DMS153 (cell line): ENCODE measurements around the gene C1QTNF6.
"Not testable (repeated sequence)": the region's sequence is repeated elsewhere in the genome, so short reads cannot be mapped to it uniquely, and the experiment has no call there.

ENCODE experiments used
- DNase-seq: peaks from one replicate; lab custom pipeline; 2025; lab: John Stamatoyannopoulos, UW

The C1QTNF6 gene

DNA sequence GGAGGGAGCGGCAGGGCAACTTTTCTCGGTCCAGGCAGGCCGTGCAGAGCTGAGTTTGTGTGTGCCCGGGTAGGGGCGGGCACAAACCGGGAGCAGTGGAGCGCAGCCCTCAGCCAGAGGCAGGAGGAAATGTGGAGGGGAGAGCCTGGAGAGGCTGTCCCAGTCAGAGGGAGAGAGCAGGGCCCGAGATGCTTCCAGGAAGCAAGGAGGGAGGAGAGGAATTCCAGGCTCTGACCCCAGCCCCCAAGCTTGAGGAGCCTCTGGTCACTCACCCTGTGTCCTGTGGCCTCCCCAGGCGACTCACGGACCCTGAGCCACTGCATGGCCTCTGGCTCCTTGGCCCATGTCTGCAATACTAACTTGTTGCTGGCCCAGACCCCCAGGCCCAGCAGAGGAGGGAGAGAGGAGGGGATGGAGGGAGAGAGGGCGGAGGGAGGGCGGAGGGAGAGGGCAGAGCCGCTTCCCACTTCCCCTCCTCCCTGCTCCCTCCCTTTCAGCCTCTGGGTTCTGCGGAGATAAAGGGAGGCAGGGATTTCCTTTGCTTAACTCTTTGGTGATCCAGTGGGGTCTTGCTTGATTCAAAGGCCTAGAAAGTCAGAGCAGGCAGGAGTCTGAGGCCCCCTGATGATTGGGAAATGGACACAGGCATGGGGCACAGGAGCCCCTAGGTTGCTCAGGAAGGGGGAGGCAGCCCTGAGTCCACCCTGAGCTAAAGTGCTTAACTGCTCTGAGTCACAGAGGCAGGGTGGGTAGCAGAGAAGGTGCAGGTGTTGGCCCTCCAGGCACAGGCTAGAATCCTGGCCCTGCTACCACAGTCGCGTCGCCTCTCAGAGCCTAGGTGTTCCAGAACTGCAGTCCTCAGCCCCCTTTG is at the start of gene C1QTNF6:
TSS of gene C1QTNF6 (minus strand) at position 357 of the 871 bp plus-strand sequence. CDS start at position 323, 34 bp downstream.
- DNase-seq, result peak; percentile 38

DNA sequence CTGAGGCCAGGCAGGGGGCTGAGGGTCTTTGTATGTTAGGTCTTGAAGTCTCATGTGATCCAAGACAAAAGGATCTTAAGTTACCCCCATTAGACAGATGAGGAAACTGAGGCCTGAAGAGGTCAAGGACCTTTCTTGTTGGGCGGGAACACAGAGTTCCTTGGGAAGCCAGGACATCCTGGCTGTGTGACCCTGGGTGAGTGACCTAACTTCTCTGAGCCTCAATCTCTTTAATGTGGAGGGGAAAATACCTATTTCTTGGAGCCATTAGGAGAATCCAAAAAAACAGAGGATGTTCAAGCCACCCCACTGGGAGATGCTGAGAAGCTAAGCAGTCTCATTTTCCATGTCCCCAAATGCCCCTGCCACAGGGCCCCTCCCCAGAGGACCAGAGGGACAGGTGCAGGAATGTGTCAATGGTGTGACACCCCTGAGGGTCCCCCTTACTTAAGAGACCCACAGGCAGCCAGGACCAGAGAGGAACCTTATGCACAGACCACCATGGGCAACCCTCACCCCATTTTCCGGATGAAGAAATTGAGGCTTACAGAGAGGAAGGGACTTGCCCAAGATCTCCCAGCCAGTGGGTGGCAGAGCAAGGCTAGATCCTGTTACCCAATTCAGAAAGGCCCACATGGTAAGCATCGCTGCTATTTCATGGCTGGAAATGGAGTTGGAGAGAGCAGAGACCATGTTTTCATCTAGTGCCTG is 48.0 kb upstream of the C1QTNF6 start:
- DNase-seq, result no peak

DNA sequence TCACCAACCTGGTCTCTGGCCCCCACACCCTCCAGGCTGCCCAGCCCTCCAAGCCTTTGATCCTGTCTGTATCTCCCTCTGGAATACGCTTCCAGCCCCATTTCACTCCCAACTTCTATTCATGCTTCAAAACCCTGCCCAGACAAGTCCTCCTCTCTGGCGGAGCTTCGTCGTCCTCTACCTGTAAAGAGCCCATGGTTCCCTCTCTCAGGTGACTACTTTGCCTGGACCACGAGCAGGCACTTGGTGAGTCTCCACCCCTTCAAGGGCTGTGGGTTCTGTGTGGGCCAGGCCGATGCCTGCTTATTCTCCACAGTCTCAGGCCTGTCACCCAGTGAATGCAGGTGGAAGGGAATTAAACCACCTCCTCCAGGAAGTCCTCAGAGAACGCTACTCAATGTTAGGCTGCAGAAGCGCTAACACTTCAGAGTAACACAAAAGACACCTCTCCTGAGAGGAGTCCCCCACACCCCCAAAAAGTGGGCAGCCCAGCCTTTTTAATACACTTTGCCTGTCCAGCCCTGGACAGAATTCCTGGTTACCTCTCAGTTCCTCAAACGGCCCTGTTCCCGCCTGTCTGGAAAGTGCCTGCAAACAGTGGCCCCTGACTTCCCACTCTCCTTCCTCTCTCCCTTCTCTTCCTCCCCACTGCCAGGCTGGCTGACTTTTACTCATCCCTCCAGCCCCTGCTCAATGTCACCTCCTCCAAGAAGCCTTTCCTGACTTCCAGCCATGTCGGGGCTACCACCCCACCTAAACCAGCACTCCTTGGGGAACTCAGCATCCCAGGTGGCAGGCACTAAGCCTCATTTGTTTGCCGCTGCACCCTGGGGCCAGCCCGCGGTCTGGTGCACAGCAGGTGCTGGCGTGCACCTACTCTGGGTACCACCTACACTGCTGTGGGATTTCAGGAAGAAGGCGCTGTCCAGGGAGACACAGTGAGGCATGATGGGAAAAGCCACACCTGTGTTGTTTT is 47.0 kb upstream of the C1QTNF6 start:
- no peak for DNase-seq

DNA sequence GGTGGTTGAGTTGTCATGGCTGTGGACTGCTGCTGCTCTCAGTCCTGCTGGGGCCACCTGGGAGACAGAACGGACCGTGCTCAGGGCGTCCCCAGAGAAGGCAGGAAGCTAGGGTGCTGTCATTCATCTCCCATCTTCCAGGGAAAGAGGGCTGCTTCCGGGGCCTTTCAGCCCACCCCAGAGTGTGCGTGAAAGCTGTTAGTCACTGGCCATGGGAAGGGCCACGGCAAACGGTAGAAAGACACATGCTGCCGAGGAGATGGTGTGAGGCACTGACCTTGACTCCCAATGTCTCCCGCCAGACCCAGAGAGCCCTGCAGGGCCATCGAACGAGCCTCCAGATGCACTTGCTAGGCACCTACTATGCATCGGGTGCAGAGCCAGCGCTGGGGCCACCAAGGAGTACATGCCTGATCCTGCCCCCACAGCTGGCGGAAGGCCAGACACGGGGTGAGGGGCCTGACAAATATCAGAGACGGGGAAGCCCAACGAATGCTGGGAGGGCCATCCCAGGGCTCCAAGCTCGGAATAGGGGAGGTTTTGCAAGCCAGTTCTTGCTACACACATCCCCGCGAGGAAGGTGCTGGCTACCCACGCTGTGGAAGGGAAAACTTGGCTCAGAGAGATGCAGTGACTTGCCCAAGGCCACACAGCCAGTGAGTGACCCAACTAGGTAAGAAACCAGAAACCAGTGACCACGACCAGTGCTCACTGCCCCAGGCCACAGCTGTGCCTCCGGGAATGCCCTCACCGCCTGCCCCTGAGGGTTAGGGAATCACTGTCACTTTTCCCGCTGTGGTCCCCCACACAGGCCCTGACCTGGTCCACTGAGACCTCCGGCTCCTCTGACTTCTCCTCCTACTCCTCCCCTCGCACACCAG is 45.9 kb upstream of the C1QTNF6 start:
- no peak for DNase-seq

DNA sequence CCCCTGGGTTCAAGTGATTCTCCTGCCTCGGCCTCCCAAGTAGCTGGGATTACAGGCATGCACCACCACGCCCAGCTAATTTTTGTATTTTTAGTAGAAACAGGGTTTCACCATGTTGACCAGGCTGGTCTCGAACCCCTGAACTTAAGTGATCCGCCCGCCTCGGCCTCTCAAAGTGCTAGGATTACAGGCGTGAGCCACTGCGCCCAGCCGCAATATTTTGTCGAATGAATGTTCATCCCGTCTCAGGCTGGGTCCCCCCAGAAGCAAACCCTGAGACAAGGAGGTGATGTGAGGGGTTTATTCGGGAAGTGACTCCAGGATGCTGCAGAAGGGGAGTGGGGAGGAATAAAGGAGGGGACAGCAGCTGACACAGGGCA is 45.3 kb upstream of the C1QTNF6 start:
- DNase-seq, result not testable (repeated sequence)

DNA sequence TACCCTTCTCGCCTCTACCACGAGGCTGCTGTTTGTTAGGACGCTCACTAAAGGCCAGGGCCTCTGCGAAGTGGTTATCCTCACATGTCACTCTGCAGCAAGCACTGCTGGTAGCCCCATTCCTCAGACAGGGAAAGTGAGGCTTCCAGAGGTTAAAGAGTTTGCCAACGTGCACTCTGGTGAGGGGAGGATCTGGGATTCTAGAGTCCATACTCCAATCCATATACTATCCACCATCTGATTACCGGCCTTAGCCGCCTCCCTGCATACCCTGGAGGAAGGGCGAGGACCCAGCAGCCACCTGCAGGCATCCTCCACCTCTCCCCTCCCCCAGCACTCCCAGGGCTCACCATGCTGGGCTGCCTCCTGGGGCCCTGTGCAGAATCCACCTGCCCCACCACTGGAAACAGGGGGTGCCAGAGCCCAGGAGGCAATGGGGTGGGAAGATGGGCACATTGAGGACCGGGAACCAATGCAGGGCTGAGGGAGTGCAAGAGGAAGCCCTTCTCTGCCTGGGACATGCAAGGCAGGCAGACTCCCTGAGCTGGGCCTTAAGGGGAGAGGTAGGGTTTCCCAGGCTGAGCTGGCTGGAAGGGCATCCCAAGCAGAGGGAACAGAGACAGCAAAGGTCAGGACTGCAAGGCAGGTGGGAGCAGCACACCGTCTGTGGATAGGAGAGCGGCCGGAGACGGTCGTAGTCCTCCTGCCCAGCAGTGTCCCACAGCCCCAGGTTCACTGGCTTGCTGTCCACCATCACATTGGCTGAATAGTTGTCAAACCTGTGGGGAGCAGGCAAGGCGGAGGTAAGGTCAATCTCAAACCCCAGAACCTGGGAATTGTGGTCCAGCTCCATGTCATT is 44.3 kb upstream of the C1QTNF6 start:
- DNase-seq, result no peak

DNA sequence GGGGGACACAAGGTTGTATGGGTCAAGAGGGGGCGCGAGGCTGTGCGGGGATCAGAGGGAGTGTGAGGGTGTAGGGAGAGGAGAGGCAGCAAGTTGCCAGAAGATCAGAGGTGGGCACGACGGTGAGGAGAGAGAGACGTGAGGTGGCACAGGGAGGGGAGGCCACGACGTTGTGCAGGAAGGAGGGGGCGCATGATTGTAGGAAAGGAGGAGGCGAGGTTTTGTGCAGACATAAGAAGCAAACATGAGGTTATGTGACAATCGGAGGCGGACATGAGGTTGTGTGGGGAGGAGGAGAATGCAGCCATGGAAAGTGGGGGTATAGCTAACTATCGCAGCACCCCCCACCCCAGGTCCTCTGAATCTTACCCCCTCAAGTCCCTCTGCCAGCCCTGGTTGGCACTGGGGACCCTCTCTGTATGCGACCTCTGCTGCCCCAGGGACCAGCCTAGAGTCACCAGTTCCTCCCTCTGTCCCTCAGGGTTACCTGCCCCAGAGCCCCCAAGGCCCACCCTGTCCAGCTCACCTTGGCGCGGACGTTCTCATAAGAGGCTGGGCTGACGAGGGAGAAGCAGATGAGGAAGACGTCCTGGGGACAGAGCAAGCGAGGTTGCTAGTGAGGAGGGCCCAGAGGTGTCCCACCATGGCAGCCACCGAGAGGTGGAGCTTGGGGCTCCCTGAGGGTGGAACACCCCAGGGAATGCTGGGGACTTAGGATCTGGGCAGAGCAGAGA is 43.5 kb upstream of the C1QTNF6 start:
- no peak for DNase-seq

DNA sequence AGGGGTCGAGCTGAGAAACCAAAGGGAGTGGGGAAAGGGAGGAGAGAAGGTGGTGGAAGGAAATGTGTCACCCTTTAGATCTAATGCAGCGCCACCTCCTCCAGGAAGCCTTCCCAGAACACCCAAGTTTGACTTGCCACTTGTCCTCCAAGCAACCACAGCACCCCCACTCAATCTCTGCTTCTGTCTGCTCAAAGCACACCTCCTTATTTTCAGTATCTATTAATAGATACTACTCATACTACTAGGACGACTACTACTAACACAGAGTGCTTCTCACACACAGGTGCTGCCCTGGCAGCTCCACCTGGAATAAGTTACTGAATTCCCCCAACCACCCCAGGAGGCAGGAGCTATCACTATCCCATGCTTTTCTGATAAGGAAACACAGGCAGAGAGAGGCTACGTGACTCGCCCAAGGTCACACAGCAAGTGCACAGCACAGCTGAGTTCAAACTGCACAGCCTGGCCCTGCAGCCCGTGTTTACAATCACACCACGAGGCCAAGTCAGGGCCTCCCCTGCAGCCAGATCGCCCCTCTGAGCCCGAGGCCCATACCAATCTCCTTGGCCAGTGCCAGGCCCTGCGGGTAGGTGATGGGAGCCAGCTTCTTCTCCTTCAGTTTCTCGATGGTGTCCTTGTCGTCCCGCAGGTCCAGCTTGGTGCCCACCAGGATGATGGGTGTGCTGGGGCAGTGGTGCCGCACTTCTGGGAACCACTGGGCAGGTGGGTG is 42.8 kb upstream of the C1QTNF6 start:
- DNase-seq, result no peak

DNA sequence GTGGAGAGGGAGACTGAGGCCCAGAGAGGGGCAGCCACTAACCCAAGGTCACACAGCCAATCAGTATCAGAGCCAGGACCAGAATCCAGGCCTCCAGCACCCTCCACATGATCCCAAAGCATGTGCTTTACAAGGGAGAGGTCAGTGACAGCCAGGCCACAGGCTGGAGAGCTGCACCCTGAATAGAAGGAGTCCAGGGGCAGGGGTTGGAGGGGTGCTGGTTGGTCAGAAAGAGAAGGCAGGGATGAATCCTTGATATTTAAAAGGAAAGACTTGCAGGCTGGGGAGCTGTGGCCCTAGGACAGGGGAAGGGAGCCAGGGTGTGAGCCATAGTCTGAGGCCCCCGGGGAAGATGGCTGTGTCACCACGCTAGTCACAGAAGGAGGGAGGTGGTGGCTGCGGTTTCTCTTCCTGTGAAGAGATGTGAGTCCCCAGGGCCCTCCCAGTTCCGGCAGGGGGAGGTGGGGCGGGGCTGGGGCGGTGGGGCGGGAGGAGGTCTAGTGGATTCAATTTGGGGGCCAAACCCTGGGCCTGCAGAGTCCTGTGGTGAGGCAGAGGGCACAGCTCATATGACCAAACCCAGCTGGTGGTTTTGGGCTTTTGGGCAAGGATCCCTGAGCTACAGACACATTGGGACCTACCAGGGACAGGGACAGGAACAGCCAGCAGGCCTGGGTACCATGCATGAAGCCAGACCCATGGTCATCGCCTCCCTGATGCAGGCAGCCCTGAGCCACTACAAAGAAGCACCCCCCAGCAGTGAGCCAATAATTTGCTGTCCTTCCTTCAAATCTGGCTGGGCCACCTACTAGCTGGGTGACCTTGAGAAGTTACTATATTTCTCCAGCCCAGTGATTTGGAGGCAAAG is 42.0 kb upstream of the C1QTNF6 start:
- no peak for DNase-seq

DNA sequence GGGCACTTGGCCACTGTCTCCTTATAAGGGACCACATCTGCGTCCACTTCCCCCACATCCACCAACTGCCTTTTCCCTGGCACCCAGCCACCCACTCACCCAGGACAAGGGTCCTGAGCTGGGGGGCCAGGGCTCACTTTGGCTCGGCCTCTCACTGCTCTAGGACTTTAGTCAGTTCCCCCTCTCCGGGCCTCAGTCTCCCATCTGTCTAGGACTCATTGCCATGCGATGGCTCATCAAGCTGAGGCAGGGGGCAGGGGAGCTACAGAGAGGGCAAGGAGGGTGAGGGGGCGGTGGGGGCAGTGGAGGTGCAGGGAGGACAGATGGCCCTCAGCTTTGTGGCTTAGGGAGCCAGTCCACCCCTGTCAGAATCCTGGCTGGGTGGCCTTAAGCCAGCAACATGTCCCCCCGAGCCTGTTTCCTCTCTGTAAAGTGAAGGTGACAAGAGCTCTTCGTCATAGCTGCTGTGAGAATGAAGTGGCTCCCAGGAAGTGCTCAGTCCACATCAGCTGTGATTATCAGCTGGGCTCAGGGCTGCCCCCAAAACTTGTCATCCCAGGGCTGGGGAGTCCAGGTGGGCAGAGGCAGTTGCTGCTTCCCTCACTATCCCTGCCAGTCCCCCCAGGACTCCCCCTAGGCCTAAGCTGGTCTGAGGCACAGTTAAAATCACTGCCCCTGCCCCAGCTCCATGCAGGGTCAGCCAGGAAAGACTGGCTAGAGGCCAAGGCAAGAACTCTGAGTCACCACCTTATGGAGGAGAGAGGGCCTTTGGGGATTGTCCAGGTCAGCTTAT is 41.2 kb upstream of the C1QTNF6 start:
- no peak for DNase-seq

DNA sequence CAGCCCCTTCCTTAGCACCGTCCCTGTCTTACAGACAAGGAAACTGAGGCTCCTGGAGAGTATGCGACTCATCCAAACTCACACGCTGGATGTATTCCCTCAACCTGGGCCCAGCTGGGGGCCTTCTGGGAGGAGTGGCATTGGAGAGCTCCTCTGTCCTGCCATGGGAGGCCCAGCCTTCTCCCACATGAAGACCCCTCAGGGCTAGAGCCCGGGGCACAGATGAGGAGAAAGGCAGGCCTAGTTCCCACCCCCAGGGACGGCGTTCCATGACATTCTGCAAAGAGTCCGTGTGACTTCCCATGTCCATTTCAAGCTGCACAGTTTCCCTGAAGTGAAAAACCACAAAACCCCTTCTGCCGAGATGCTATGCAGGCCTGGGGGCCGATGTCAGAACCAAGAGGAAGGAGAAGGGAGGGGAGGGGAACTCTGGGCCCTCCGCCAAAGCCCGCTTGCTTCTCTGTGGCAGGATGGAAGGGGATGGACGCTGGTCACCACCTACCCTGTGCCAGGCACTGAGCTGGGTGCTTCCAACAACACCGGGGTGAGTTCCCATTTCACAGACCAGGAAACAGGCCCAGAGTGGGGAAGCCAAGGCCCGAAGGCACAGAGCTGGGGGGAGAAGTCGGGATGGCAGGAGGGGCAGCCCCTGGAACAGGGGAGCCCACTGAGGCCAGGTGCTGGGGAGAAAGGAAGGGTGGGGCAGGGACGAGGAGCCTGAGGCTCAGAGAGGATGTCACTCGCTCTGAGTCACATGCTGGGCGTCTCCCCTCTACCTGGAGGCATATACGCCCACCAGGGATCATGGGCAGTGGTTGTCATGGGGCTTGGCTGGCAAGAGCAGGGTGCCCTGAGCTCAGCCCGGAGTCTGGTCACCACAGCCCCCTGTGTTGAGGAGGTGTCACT is 40.3 kb upstream of the C1QTNF6 start:
- no peak for DNase-seq

DNA sequence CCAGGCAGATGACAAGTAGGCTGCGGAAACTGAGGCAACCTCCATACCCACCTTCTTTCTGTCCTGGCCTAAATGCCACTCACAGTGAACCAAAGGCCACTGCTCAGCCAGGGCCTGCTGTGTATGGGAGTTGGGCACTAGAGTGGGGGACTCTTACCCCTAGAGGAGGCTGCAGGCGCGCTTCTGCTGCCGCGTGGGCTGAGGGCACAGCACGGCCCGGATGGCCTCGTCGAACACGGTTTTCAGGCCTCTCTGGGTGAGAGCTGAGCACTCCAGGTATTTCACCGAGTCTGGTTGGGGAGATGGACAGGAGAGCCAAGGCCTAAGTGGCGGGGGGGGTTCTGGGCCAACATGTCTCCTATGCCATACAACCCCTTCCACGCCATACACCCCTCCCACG is 38.5 kb upstream of the C1QTNF6 start:
- DNase-seq, result no peak

DNA sequence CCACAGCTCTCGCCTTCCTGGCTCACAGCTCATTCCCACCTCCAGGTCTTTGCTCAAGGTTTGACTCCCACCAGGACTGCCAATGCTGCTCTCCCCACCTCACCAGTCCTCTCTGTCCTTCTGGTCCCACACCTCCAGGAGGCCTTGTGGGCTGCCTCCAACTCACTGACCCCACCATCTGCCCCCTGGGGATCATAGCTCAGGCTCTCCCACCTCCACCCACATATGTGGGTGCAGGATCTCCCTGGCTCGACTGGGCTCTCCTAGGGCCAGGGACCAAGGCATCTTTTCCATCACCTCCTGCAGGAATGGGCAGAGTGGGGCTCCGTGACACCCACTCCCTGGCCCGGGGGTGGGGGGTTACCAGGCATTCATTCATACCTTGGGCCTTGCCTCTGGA is 38.0 kb upstream of the C1QTNF6 start:
- DNase-seq, result no peak

DNA sequence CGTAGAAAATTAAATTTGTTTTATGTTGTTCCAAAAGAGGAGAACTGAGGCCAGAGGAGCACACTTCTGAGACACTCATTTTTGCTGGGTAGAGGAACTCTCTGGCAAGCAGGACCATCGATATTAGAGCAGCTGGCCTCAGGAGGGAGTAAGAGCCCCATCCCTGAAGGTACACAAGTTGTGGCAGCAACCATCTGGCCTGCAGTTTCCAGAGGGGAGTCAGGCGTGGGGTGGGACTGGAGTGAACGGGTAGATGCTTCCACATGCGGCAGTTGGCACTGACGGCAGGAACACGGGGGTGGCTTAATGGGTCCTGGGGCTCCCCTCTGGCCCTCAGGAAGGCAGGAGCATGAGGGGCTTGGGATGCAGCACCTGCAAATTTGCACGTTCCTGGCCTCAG is 37.4 kb upstream of the C1QTNF6 start:
- no peak for DNase-seq

DNA sequence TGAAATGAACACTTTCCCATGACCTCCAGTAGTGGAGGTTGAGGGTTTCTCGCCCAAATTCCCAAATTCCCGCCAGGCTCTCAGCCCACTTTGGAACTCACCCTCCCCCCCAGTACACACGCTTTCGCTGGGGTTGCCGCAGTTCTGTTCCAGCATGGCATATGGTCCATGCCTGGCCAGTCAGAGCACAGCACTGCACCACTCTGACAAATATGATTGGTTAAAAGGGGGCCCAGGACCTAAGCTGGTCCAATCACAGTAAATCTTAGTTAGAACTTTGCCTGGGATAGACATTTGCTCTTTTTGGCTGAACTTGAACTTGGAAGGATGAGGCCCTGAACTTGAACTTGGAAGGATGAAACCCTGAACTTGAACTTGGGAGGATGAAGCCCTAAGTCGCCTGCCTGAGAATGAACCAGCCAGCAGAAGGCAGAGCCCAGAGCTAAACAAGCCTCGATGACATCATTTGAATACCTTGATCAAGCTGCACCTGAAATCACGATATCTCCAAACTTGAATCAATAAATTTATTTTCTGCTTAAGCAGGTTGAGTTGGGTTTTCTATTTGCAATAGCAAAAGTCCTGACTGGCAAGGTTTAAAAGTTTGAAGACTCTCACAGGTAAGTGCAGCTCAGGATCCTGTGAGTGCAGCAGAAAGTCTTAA is 36.8 kb upstream of the C1QTNF6 start:
- no peak for DNase-seq
